ENCODE results near the gene SKAP1.

The SKAP1 gene

GRCh38 chr17:48238933-48239602 lies 190.9 kb downstream of the SKAP1 start:
- Histone ChIP-seq H3K4me2 (ENCODE audit: low read length) (no peak overlapping the region), H3K4me1 (ENCODE audit: control insufficient read depth, insufficient read depth, low read length) (peaks cover 39% of the 10 kb centered on the region), H3K36me3 (ENCODE audit: insufficient read depth, low read length) (no peaks in the 10 kb centered on the region), H3K9me3 (replicated peaks; ENCODE audit: low read length) (no peaks in the 10 kb centered on the region), H3K9ac (ENCODE audit: low read depth, low read length) (no peak overlapping the region), H3K27me3 (ENCODE audit: control insufficient read depth, insufficient read depth, low read length) (peaks cover 6% of the 10 kb centered on the region), H3K4me3 (ENCODE audit: low read length) (no peak overlapping the region)

DNA sequence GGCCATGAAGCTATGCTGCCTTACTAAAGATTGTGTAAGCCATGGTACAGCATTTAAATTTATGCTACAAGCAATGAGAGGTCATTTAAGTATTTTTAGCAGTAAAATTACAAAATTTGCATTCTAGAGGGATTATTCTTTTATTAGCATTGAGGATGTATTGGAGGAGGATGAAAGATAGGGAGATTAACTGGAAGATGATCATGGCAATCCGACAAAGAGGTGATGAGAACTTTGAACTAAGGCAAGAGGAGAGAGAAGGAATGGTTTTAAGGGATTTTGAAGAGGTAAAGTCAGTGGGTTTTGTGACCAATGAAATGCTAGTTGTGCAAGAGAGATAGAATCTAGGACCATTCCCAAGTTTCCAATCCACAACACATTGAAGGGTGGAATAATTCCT lies 192.6 kb downstream of the SKAP1 start:
- Histone ChIP-seq H3K27me3 (ENCODE audit: control insufficient read depth, insufficient read depth, low read length) (peaks cover 14% of the 10 kb centered on the region), H3K4me1 (ENCODE audit: control insufficient read depth, insufficient read depth, low read length) (peaks cover 37% of the 10 kb centered on the region), H3K36me3 (ENCODE audit: insufficient read depth, low read length) (no peaks in the 10 kb centered on the region), H3K4me3 (ENCODE audit: low read length) (no peak overlapping the region), H3K9ac (ENCODE audit: low read depth, low read length) (no peak overlapping the region), H3K9me3 (replicated peaks; ENCODE audit: low read length) (no peaks in the 10 kb centered on the region), H3K4me2 (ENCODE audit: low read length) (no peak overlapping the region)

GRCh38 chr17:48236681-48237134 lies 193.3 kb downstream of the SKAP1 start:
- Histone ChIP-seq H3K9ac (ENCODE audit: low read depth, low read length) (no peak overlapping the region), H3K9me3 (replicated peaks; ENCODE audit: low read length) (no peaks in the 10 kb centered on the region), H3K4me2 (ENCODE audit: low read length) (no peak overlapping the region), H3K4me3 (ENCODE audit: low read length) (no peak overlapping the region), H3K27me3 (ENCODE audit: control insufficient read depth, insufficient read depth, low read length) (peaks cover 22% of the 10 kb centered on the region), H3K4me1 (ENCODE audit: control insufficient read depth, insufficient read depth, low read length) (peaks cover 35% of the 10 kb centered on the region), H3K36me3 (ENCODE audit: insufficient read depth, low read length) (no peaks in the 10 kb centered on the region)

DNA sequence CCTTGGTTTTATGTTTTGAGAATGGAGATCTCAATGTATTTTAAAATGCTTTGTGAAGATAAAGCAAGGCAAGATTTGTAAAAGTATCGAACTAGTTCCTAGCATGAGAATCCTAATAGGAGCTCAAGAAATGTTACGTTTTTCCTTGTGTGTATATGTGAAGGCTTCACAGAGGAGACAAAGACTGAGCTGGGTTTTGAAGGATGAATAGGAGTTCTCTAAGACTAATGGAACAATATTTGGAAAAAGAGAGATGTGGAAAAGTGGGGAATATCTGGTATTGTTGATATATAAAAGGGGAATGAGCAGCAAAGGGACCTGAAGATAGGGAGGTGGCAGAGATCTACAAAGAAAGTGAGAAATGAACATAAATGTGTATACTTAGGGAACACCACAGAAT lies 195.1 kb downstream of the SKAP1 start:
- Histone ChIP-seq H3K9me3 (replicated peaks; ENCODE audit: low read length) (no peaks in the 10 kb centered on the region), H3K4me3 (ENCODE audit: low read length) (no peak overlapping the region), H3K27me3 (ENCODE audit: control insufficient read depth, insufficient read depth, low read length) (peaks cover 38% of the 10 kb centered on the region), H3K4me2 (ENCODE audit: low read length) (no peak overlapping the region), H3K9ac (ENCODE audit: low read depth, low read length) (no peak overlapping the region), H3K4me1 (ENCODE audit: control insufficient read depth, insufficient read depth, low read length) (peaks cover 17% of the 10 kb centered on the region), H3K36me3 (ENCODE audit: insufficient read depth, low read length) (no peaks in the 10 kb centered on the region)

GRCh38 chr17:48231995-48232959 lies 197.7 kb downstream of the SKAP1 start:
- Histone ChIP-seq H3K4me1 (ENCODE audit: control insufficient read depth, insufficient read depth, low read length) (peaks cover 8% of the 10 kb centered on the region), H3K9me3 (replicated peaks; ENCODE audit: low read length) (no peaks in the 10 kb centered on the region), H3K9ac (ENCODE audit: low read depth, low read length) (no peak overlapping the region), H3K27me3 (ENCODE audit: control insufficient read depth, insufficient read depth, low read length) (peaks cover 59% of the 10 kb centered on the region), H3K4me3 (ENCODE audit: low read length) (no peak overlapping the region), H3K4me2 (ENCODE audit: low read length) (no peak overlapping the region), H3K36me3 (ENCODE audit: insufficient read depth, low read length) (no peaks in the 10 kb centered on the region)

DNA sequence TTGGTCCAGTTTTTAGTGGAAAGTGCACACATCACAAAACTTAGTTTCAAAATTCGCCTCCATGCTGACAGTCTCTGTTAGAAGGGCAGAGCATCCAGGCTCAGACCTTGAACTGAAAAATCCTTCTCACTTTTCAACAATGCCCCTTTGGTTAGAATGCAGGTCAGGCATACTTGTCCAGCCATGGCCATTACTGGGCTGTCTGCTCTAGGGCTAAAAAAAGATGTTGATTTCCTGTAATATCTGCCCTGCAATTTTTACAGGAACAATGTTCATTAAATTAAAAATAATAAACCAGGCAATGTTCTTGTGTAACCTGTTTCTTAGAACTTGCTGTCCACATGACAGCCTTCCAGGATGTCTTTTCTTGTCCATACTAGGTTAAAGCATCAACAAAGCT lies 200.1 kb downstream of the SKAP1 start:
- H3K4me2 ChIP-seq (ENCODE audit: low read length): no peak overlapping the region
- H3K27me3 ChIP-seq (ENCODE audit: control insufficient read depth, insufficient read depth, low read length): peaks cover 79% of the 10 kb centered on the region
- H3K4me3 ChIP-seq (ENCODE audit: low read length): no peak overlapping the region
- no peaks in the 10 kb centered on the region for H3K36me3 ChIP-seq (ENCODE audit: insufficient read depth, low read length)
- no peak overlapping the region for H3K9ac ChIP-seq (ENCODE audit: low read depth, low read length)
- no peaks in the 10 kb centered on the region for H3K9me3 ChIP-seq (replicated peaks; ENCODE audit: low read length)
- no peaks in the 10 kb centered on the region for H3K4me1 ChIP-seq (ENCODE audit: control insufficient read depth, insufficient read depth, low read length)

GRCh38 chr17:48228720-48229119 lies 201.3 kb downstream of the SKAP1 start:
- Histone ChIP-seq H3K4me2 (ENCODE audit: low read length) (no peak overlapping the region), H3K27me3 (ENCODE audit: control insufficient read depth, insufficient read depth, low read length) (peaks cover 86% of the 10 kb centered on the region), H3K9me3 (replicated peaks; ENCODE audit: low read length) (no peaks in the 10 kb centered on the region), H3K9ac (ENCODE audit: low read depth, low read length) (no peak overlapping the region), H3K4me3 (ENCODE audit: low read length) (no peak overlapping the region), H3K36me3 (ENCODE audit: insufficient read depth, low read length) (no peaks in the 10 kb centered on the region), H3K4me1 (ENCODE audit: control insufficient read depth, insufficient read depth, low read length) (no peaks in the 10 kb centered on the region)

DNA sequence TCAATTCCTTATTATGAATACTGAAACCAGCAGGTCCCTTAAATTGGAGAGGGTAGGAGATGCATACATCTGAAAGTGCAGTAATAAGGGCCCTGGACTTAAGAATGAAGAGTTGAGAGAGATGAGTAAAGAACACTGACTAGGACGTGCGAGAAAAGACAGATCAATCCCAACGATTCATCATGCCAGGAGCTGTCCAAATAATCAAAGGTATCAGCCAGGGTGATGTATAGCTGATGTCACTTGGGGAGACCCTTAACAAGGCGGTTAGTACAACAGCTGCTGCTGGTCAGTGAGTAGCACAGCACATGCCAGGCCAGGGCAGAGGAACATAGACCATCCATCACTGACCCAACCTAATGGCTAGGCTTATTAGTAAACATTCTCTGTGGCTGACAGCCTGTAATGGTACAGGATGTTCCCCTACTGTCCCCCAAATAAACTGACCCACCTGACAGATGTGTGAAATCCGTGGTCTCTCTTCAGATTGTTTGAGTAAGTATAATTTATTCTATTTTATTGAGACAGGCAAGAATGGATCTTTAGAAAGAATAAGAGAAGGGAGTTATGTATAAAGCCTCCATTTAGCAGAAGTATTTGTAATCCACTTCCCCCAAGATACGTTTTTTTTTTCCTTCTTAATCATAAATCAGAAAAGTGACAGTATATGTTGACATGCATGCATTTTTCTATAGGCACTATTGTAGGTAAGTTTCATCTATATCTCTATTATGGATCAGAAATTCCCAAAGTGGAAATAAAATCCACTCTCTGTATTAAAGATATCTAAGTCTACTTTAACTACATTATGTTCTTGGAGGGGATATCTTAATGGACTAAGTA lies 204.1 kb downstream of the SKAP1 start:
- H3K27me3 ChIP-seq (ENCODE audit: control insufficient read depth, insufficient read depth, low read length): peaks cover 78% of the 10 kb centered on the region
- no peaks in the 10 kb centered on the region for H3K9me3 ChIP-seq (replicated peaks; ENCODE audit: low read length)
- no peaks in the 10 kb centered on the region for H3K36me3 ChIP-seq (ENCODE audit: insufficient read depth, low read length)
- H3K4me1 ChIP-seq (ENCODE audit: control insufficient read depth, insufficient read depth, low read length): no peaks in the 10 kb centered on the region
- no peak overlapping the region for H3K9ac ChIP-seq (ENCODE audit: low read depth, low read length)
- H3K4me3 ChIP-seq (ENCODE audit: low read length): no peak overlapping the region
- no peak overlapping the region for H3K4me2 ChIP-seq (ENCODE audit: low read length)

- Histone ChIP-seq H3K9me3 (replicated peaks; ENCODE audit: low read length) (no peaks in the 10 kb centered on the region), H3K27me3 (ENCODE audit: control insufficient read depth, insufficient read depth, low read length) (peaks cover 75% of the 10 kb centered on the region), H3K4me3 (ENCODE audit: low read length) (no peak overlapping the region), H3K9ac (ENCODE audit: low read depth, low read length) (no peak overlapping the region), H3K4me1 (ENCODE audit: control insufficient read depth, insufficient read depth, low read length) (no peaks in the 10 kb centered on the region), H3K4me2 (ENCODE audit: low read length) (no peak overlapping the region), H3K36me3 (ENCODE audit: insufficient read depth, low read length) (no peaks in the 10 kb centered on the region)
These were observed 206.1 kb downstream of the SKAP1 start for GRCh38 chr17:48223945-48224344.

DNA sequence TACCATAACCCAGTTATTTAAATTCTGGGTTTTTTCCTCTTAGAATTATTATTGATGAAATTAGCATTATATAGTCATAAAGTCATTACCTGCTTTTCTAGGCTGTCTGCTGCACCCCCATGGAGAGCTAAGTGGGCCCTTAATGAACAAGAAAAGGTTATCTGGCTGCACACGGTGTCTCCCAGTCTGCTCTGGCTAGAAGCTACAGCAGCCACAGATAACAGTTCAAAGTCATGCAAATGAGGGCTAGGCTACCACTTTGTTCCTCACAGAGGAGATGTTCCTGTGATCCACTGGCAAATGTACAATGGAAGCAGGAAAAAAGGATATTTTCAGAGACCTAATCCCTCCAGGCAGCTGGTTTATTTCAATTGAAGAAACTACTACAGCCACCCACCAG lies 210.4 kb downstream of the SKAP1 start:
- peaks cover 68% of the 10 kb centered on the region for H3K27me3 ChIP-seq (ENCODE audit: control insufficient read depth, insufficient read depth, low read length)

DNA sequence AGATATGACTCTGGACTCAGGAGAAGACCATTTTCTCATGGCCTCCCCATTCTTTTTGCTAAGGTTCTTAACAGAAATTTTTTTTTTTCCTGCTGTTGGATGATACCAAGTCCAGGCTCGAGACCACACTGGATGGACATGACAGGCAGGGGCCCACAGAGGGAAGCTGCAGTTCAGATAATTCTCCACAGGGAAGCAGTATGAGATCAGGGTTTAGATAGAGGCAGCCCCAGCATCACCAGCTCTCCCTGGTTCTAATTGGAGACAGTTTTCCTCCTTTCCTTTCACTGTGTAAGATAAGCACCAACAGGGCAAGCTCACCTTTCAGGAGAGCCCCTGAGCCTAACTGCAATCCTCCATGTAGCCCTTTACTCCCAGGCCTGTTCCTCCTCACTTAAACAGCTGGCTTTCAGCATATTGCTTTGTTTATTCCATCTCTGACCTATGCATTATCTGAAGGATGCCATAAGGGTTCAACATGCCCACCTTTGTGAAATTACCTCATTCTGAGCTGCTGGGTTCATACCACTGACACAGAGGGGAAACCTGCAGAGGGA lies 214.4 kb downstream of the SKAP1 start:
- H3K4me3 ChIP-seq (ENCODE audit: low read length): no peak overlapping the region
- H3K36me3 ChIP-seq (ENCODE audit: insufficient read depth, low read length): no peaks in the 10 kb centered on the region
- no peaks in the 10 kb centered on the region for H3K9me3 ChIP-seq (replicated peaks; ENCODE audit: low read length)
- no peak overlapping the region for H3K4me2 ChIP-seq (ENCODE audit: low read length)
- H3K4me1 ChIP-seq (ENCODE audit: control insufficient read depth, insufficient read depth, low read length): no peaks in the 10 kb centered on the region
- no peak overlapping the region for H3K9ac ChIP-seq (ENCODE audit: low read depth, low read length)
- peaks cover 83% of the 10 kb centered on the region for H3K27me3 ChIP-seq (ENCODE audit: control insufficient read depth, insufficient read depth, low read length)

More for the DNA sequence above, 210.4 kb downstream of the SKAP1 start:
- Histone ChIP-seq H3K9ac (ENCODE audit: low read depth, low read length) (no peak overlapping the region), H3K36me3 (ENCODE audit: insufficient read depth, low read length) (no peaks in the 10 kb centered on the region), H3K4me2 (ENCODE audit: low read length) (no peak overlapping the region), H3K4me3 (ENCODE audit: low read length) (no peak overlapping the region), H3K4me1 (ENCODE audit: control insufficient read depth, insufficient read depth, low read length) (no peaks in the 10 kb centered on the region), H3K9me3 (replicated peaks; ENCODE audit: low read length) (no peaks in the 10 kb centered on the region)

Measured in skeletal muscle satellite cell (primary cell).